Chondrocyte (in vitro differentiated cells): ENCODE data around the gene PCBD1. TPM values are rescaled to one million over a fixed set of nuclear protein-coding genes. Genes with fewer than 3 reads are reported as not detected.

Source experiments
- DNase-seq: peaks from one replicate; pipeline ENCODE4 v3.0.0; 2021; ENCODE audit warnings: mixed read lengths, low spot score
- H3K27ac Mint-ChIP-seq: one replicate; pipeline ENCODE4 v1.8.0; 2021; ENCODE audit warnings: mild to moderate bottlenecking, moderate library complexity, mixed read lengths; ENCODE audit not compliant: unreplicated experiment
- H3K27me3 Mint-ChIP-seq: 2 replicates; pipeline ENCODE4 v1.8.0; 2021; ENCODE audit warnings: low read depth, mixed read lengths
- H3K36me3 Mint-ChIP-seq: 2 replicates; pipeline ENCODE4 v1.8.0; 2021; ENCODE audit warnings: low read depth, mixed read lengths
- H3K4me1 Mint-ChIP-seq: 2 replicates; pipeline ENCODE4 v1.8.0; 2021; ENCODE audit warnings: low read depth, mild to moderate bottlenecking, mixed read lengths
- H3K4me3 Mint-ChIP-seq: one replicate; pipeline ENCODE4 v1.8.0; 2021; ENCODE audit warnings: mild to moderate bottlenecking, moderate library complexity, mixed read lengths; ENCODE audit not compliant: unreplicated experiment
- H3K9me3 Mint-ChIP-seq: 2 replicates; pipeline ENCODE4 v1.8.0; 2021; ENCODE audit warnings: low read depth, mixed read lengths
- CTCF ChIP-seq: fragments of 200-600 bp; sonication (generic); IDR thresholded peaks from 2 replicates; pipeline ENCODE4 v1.5.0; 2021; ENCODE audit warnings: antibody characterized with exemption, mild to moderate bottlenecking, moderate library complexity
- total RNA-seq: library from RNA; stranded (reverse); gene quantifications from 3 replicates; pipeline ENCODE4 v1.2.1, GENCODE V29; 2021

The PCBD1 gene
- total RNA-seq, 1 donor from 2014 or later: 49.3 TPM

DNA sequence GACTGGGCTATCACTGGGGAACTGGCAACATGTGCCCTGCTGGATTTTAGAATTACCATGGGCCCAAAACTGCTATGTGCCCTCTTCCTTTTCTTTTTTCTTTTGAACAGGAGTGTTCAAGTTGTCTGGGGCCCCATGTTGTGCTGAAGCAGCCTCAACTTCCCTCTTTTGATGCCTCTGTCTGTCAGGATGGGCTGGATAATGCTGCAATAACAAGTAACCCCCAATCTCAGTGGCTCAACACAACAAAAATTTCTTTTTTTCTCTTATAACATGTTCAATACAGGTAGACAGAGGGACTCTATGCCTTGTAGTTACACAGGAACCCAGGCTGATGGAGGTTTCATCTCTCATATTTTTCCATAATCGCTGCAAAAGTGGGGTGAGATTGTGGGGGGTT is 8.2 kb upstream of the PCBD1 start:
- peaks cover 6% of the 10 kb centered on the region for H3K27me3 Mint-ChIP-seq
- H3K9me3 Mint-ChIP-seq: no peaks in the 10 kb centered on the region
- no peak for TF ChIP-seq CTCF
- no peak overlapping the region for H3K4me3 Mint-ChIP-seq
- no peaks in the 10 kb centered on the region for H3K36me3 Mint-ChIP-seq
- H3K27ac Mint-ChIP-seq: no peak overlapping the region
- no peak for DNase-seq
- no peaks in the 10 kb centered on the region for H3K4me1 Mint-ChIP-seq

GRCh38 chr10:70894416-70894815 is 6.1 kb upstream of the PCBD1 start:
- no peak for DNase-seq
- Mint-ChIP-seq H3K4me3 (no peak overlapping the region), H3K36me3 (no peaks in the 10 kb centered on the region), H3K27ac (no peak overlapping the region), H3K27me3 (no peaks in the 10 kb centered on the region), H3K4me1 (no peaks in the 10 kb centered on the region), H3K9me3 (no peaks in the 10 kb centered on the region)
- no peak for TF ChIP-seq CTCF

DNA sequence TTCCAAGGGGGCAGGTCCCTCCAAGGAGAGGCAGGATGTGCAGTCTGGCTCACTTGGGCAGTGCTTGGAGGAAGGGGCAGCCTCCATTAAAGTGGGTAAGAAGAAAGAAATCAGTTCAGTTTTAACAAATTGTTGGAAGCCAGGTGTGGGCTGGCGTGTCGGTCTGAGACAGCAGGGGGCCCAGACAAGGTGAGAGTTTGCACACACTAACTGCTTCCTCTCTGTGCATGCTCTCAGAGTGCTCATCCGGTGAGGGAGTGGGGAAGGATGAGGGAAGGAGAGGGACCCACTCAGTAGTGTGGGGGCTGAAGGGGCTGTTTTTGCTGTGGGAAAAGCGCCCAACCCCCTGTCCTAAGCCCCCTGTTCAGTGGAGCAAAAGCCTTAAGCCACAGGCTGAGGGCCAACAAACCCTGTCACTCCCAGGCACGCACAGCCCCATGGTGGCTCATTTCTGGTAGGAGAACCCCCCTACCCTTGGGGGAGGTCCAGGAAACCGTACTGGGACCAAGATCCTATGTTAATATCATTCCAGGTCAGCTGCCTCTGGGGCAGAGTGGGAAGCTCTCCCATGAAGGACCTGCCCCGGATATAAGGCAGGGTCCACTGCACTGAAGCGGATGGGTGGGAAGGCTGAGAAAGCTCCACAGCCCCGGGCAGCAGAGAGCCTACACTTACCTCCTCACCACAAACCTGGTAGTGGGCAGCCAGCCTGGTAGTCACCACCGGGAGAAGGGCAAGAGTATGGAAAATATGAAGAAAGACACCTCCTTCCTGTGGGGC is 5.1 kb upstream of the PCBD1 start:
- Mint-ChIP-seq H3K36me3 (no peaks in the 10 kb centered on the region), H3K9me3 (no peaks in the 10 kb centered on the region), H3K27ac (no peak overlapping the region), H3K4me3 (no peak overlapping the region), H3K27me3 (no peaks in the 10 kb centered on the region), H3K4me1 (peaks cover 7% of the 10 kb centered on the region)
- no peak for TF ChIP-seq CTCF
- DNase-seq: no peak

DNA sequence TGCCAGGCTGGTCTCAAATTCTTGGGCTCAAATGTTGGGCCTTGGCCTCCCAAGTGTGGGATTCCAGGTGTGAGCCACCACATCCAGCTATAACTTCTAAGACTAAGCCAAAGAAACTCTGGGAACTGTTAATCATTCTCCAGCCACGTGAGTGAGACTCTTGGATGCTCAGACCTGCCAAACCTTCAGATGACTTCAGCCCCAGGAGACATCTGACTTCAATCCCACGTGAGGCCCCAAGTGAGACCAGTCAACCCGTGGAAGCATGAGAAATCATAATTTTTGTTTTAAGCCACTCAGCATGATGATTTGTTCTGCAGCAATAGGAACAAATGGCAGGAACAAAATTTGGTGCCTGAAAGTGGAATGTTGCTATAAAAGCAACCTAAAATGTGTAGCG is 4.3 kb upstream of the PCBD1 start:
- Mint-ChIP-seq H3K36me3 (no peaks in the 10 kb centered on the region), H3K4me3 (no peak overlapping the region), H3K4me1 (peaks cover 7% of the 10 kb centered on the region), H3K27ac (no peak overlapping the region), H3K9me3 (no peaks in the 10 kb centered on the region), H3K27me3 (no peaks in the 10 kb centered on the region)
- no peak for TF ChIP-seq CTCF
- no peak for DNase-seq

GRCh38 chr10:70891627-70892026 is 3.3 kb upstream of the PCBD1 start:
- Mint-ChIP-seq H3K36me3 (no peaks in the 10 kb centered on the region), H3K4me3 (no peak overlapping the region), H3K4me1 (peaks cover 13% of the 10 kb centered on the region), H3K27me3 (no peaks in the 10 kb centered on the region), H3K9me3 (no peaks in the 10 kb centered on the region), H3K27ac (no peak overlapping the region)
- no peak for TF ChIP-seq CTCF
- DNase-seq: no peak
